HEK293 (cell line): ENCODE results near the gene CNTNAP5.

Source experiments
- CTCF ChIA-PET: fragments of 350-600 bp; formaldehyde crosslinking; extraction: SDS; loops from one replicate; lab custom pipeline; 2021; ENCODE audit warnings: antibody characterized with exemption; lab: Yijun Ruan, JAX
- POLR2A ChIA-PET: fragments of 300-600 bp; formaldehyde crosslinking; extraction: SDS; loops from one replicate; lab custom pipeline; 2020; ENCODE audit warnings: antibody characterized with exemption, inconsistent platforms; lab: Yijun Ruan, JAX
- H3K27ac ChIP-seq: fragments of 200-500 bp; sonication (Bioruptor generic); 2 replicates; pipeline ENCODE4 v1.5.1; 2014; ENCODE audit warnings: low read depth, low read length, control low read depth, inconsistent platforms; ENCODE audit errors: extremely low read depth
- H3K36me3 ChIP-seq, 2 experiments: fragments of 200-500 bp in 1 of 2; sonication (Bioruptor generic) in 1 of 2; 1 replicate in 1 of 2; 2 replicates in 1 of 2; pipeline ENCODE4 v1.5.1; 2014 to 2017; ENCODE audit warnings: inconsistent platforms in 2 of 2, low read length in 2 of 2; ENCODE audit not compliant: control insufficient read depth in 2 of 2, insufficient read depth in 1 of 2
- H3K4me1 ChIP-seq: fragments of 200-500 bp; sonication (Bioruptor generic); 2 replicates; pipeline ENCODE4 v1.5.1; 2014; ENCODE audit warnings: mild to moderate bottlenecking, low read length, inconsistent platforms; ENCODE audit not compliant: control insufficient read depth, insufficient read depth
- H3K4me3 ChIP-seq: 2 replicates; pipeline ENCODE4 v1.5.1; 2011; ENCODE audit warnings: low read depth, mild to moderate bottlenecking, control low read depth, low read length, moderate library complexity
- H3K9me3 ChIP-seq: fragments of 200-500 bp; sonication (Bioruptor generic); 2 replicates; pipeline ENCODE4 v1.5.1; 2014; ENCODE audit warnings: low read depth, low read length, inconsistent platforms; ENCODE audit not compliant: control insufficient read depth, insufficient read depth
- IKZF3 ChIP-seq: fragments of 450-650 bp; IDR thresholded peaks from 2 replicates; pipeline ENCODE4 v1.5.0; 2018; ENCODE audit warnings: missing biosample characterization, mild to moderate bottlenecking, missing genetic modification characterization, moderate library complexity
- KLF17 ChIP-seq: fragments of 450-650 bp; formaldehyde crosslinking; IDR thresholded peaks from 2 replicates; pipeline ENCODE4 v1.5.1; 2016; ENCODE audit warnings: missing biosample characterization, missing genetic modification characterization
- MYNN ChIP-seq: fragments of 450-650 bp; formaldehyde crosslinking; IDR thresholded peaks from 2 replicates; pipeline ENCODE4 v1.5.1; 2016; ENCODE audit warnings: missing biosample characterization, missing genetic modification characterization, borderline replicate concordance
- PRDM6 ChIP-seq: fragments of 450-650 bp; formaldehyde crosslinking; IDR thresholded peaks from 2 replicates; pipeline ENCODE4 v1.5.1; 2017; ENCODE audit warnings: missing biosample characterization, missing genetic modification characterization
- REST ChIP-seq: fragments of 450-650 bp; formaldehyde crosslinking; IDR thresholded peaks from 2 replicates; pipeline ENCODE4 v1.5.1; 2016; ENCODE audit warnings: missing biosample characterization, missing genetic modification characterization
- SCRT1 ChIP-seq: fragments of 450-650 bp; formaldehyde crosslinking; IDR thresholded peaks from 2 replicates; pipeline ENCODE4 v1.5.1; 2016; ENCODE audit warnings: missing biosample characterization, missing genetic modification characterization, borderline replicate concordance
- SP7 ChIP-seq: fragments of 450-650 bp; formaldehyde crosslinking; IDR thresholded peaks from 2 replicates; pipeline ENCODE4 v1.5.1; 2016; ENCODE audit warnings: missing biosample characterization, missing genetic modification characterization
- ZBTB10 ChIP-seq: fragments of 450-650 bp; formaldehyde crosslinking; IDR thresholded peaks from 2 replicates; pipeline ENCODE4 v1.5.1; 2016; ENCODE audit warnings: missing biosample characterization, missing genetic modification characterization
- ZBTB21 ChIP-seq: fragments of 450-650 bp; formaldehyde crosslinking; IDR thresholded peaks from 2 replicates; pipeline ENCODE4 v1.5.1; 2017; ENCODE audit warnings: missing biosample characterization, missing genetic modification characterization
- ZBTB7A ChIP-seq: fragments of 450-650 bp; formaldehyde crosslinking; IDR thresholded peaks from 2 replicates; pipeline ENCODE4 v1.5.1; 2016; ENCODE audit warnings: low read depth, missing biosample characterization, missing genetic modification characterization
- ZFP41 ChIP-seq: fragments of 450-650 bp; formaldehyde crosslinking; IDR thresholded peaks from 2 replicates; pipeline ENCODE4 v1.5.1; 2016; ENCODE audit warnings: missing biosample characterization, missing genetic modification characterization, borderline replicate concordance
- ZFP69B ChIP-seq: fragments of 450-650 bp; formaldehyde crosslinking; IDR thresholded peaks from 2 replicates; pipeline ENCODE4 v1.5.1; 2016; ENCODE audit warnings: missing biosample characterization, missing genetic modification characterization
- ZNF132 ChIP-seq: fragments of 450-650 bp; formaldehyde crosslinking; IDR thresholded peaks from 2 replicates; pipeline ENCODE4 v1.5.1; 2017; ENCODE audit warnings: missing biosample characterization, missing genetic modification characterization, borderline replicate concordance
- ZNF138 ChIP-seq: fragments of 450-650 bp; formaldehyde crosslinking; IDR thresholded peaks from 2 replicates; pipeline ENCODE4 v1.5.1; 2016; ENCODE audit warnings: missing biosample characterization, missing genetic modification characterization, borderline replicate concordance
- ZNF354C ChIP-seq: fragments of 450-650 bp; formaldehyde crosslinking; IDR thresholded peaks from 2 replicates; pipeline ENCODE4 v1.5.1; 2016; ENCODE audit warnings: missing biosample characterization, missing genetic modification characterization, low read depth, borderline replicate concordance
- ZNF561 ChIP-seq: fragments of 450-650 bp; IDR thresholded peaks from 2 replicates; pipeline ENCODE4 v1.5.1; 2018; ENCODE audit warnings: missing biosample characterization, missing genetic modification characterization, borderline replicate concordance
- ZNF704 ChIP-seq: fragments of 450-650 bp; formaldehyde crosslinking; IDR thresholded peaks from 2 replicates; pipeline ENCODE4 v1.5.1; 2016; ENCODE audit warnings: missing biosample characterization, missing genetic modification characterization
- ZNF707 ChIP-seq: fragments of 450-650 bp; formaldehyde crosslinking; IDR thresholded peaks from 2 replicates; pipeline ENCODE4 v1.5.1; 2016; ENCODE audit warnings: missing biosample characterization, missing genetic modification characterization
- ZNF747 ChIP-seq: fragments of 450-650 bp; formaldehyde crosslinking; IDR thresholded peaks from 2 replicates; pipeline ENCODE4 v1.5.1; 2016; ENCODE audit warnings: missing biosample characterization, missing genetic modification characterization

CNTNAP5 gene

GRCh38 chr2:124426625-124427024 lies 401.5 kb downstream of the CNTNAP5 start:
- H3K9me3 ChIP-seq = no peaks in the 10 kb centered on the region
- no peak overlapping the region for H3K4me3 ChIP-seq
- CTCF ChIA-PET = no interaction called here
- no peaks in the 10 kb centered on the region for H3K4me1 ChIP-seq
- no peak for TF ChIP-seq ZNF138 (tag by site-specific recombination)
- no peak for TF ChIP-seq ZFP69B
- TF ChIP-seq PRDM6 (tag by site-specific recombination) = no peak
- TF ChIP-seq ZNF354C = no peak
- no peak for TF ChIP-seq ZBTB10
- TF ChIP-seq ZNF132 (tag by site-specific recombination) = no peak
- no peak for TF ChIP-seq ZFP41 (tag by site-specific recombination)
- H3K36me3 ChIP-seq = no peaks in the 10 kb centered on the region
- H3K27ac ChIP-seq = no peak overlapping the region
- POLR2A ChIA-PET = no interaction called here

- Histone ChIP-seq H3K4me1 (no peaks in the 10 kb centered on the region), H3K9me3 (no peaks in the 10 kb centered on the region), H3K4me3 (no peak overlapping the region), H3K27ac (no peak overlapping the region), H3K36me3 (no peaks in the 10 kb centered on the region)
- peak; percentile 67 for TF ChIP-seq REST (tag by site-specific recombination)
- TF ChIP-seq KLF17 (tag by site-specific recombination) = no peak
- POLR2A ChIA-PET = no interaction called here
- CTCF ChIA-PET = interaction anchor here (0.6 kb wide), 1 partner anchor 15 kb away, joined by 5 read pairs; no protein-coding TSS in a partner anchor
Observed at GRCh38 chr2:124437811-124438210, 412.7 kb downstream of the CNTNAP5 start.

GRCh38 chr2:124450481-124450880 lies 425.4 kb downstream of the CNTNAP5 start:
- Histone ChIP-seq H3K36me3 (no peaks in the 10 kb centered on the region), H3K27ac (no peak overlapping the region), H3K4me3 (no peak overlapping the region), H3K9me3 (no peaks in the 10 kb centered on the region), H3K4me1 (no peaks in the 10 kb centered on the region)
- POLR2A ChIA-PET = no interaction called here
- CTCF ChIA-PET = no interaction called here
- no peak for TF ChIP-seq SP7 (tag by site-specific recombination)
- TF ChIP-seq ZBTB7A (tag by site-specific recombination) = no peak
- no peak for TF ChIP-seq MYNN (tag by site-specific recombination)
- TF ChIP-seq ZNF747 = no peak
- TF ChIP-seq ZNF707 (tag by site-specific recombination) = no peak
- no peak for TF ChIP-seq ZNF561
- no peak for TF ChIP-seq ZNF704 (tag by site-specific recombination)
- no peak for TF ChIP-seq ZBTB10
- no peak for TF ChIP-seq ZBTB21 (tag by site-specific recombination)
- TF ChIP-seq SCRT1 (tag by site-specific recombination) = no peak
- TF ChIP-seq IKZF3 (tag by site-specific recombination) = no peak
